H9 (cell line): Measurements from ENCODE around the gene MXRA7. TPM values are rescaled to one million over a fixed set of nuclear protein-coding genes. Genes with fewer than 3 reads are reported as not detected.

ENCODE experiments used
- DNase-seq: peaks from one replicate; pipeline ENCODE4 v3.0.0-alpha.2; 2017
- H2AFZ ChIP-seq: one replicate; pipeline ENCODE4 v1.6.1; 2013; ENCODE audit warnings: mild to moderate bottlenecking, low read length, control low read depth, moderate library complexity
- H2AK5ac ChIP-seq: 2 replicates; pipeline ENCODE4 v1.6.1; 2013; ENCODE audit warnings: low read length, control low read depth, mixed read lengths; ENCODE audit not compliant: insufficient read length
- H2BK120ac ChIP-seq: one replicate; pipeline ENCODE4 v1.6.1; 2013; ENCODE audit warnings: low read depth, mild to moderate bottlenecking, low read length, control low read depth, inconsistent platforms; ENCODE audit not compliant: poor library complexity, severe bottlenecking
- H2BK12ac ChIP-seq: 2 replicates; pipeline ENCODE4 v1.6.1; 2013; ENCODE audit warnings: low read length, control low read depth, mixed read lengths, low read depth; ENCODE audit not compliant: insufficient read length
- H2BK15ac ChIP-seq: 2 replicates; pipeline ENCODE4 v1.6.1; 2013; ENCODE audit warnings: low read depth, low read length, control low read depth
- H2BK20ac ChIP-seq: one replicate; pipeline ENCODE4 v1.6.1; 2013; ENCODE audit warnings: low read depth, mild to moderate bottlenecking, low read length, control low read depth, inconsistent platforms; ENCODE audit not compliant: poor library complexity, severe bottlenecking
- H2BK5ac ChIP-seq: 2 replicates; pipeline ENCODE4 v1.6.1; 2013; ENCODE audit warnings: low read length, control low read depth, mixed read lengths; ENCODE audit not compliant: insufficient read length
- H3K14ac ChIP-seq: 2 replicates; pipeline ENCODE4 v1.6.1; 2013; ENCODE audit warnings: low read length, control low read depth; ENCODE audit not compliant: insufficient read depth
- H3K18ac ChIP-seq: 2 replicates; pipeline ENCODE4 v1.6.1; 2013; ENCODE audit warnings: low read depth, mild to moderate bottlenecking, mixed read lengths, low read length, control low read depth; ENCODE audit not compliant: insufficient read length
- H3K23ac ChIP-seq: 2 replicates; pipeline ENCODE4 v1.6.1; 2013; ENCODE audit warnings: low read length, control low read depth, mixed read lengths, low read depth; ENCODE audit not compliant: insufficient read length
- H3K23me2 ChIP-seq: 2 replicates; pipeline ENCODE4 v1.6.1; 2013; ENCODE audit warnings: low read depth, mild to moderate bottlenecking, mixed read lengths, low read length, control low read depth; ENCODE audit not compliant: insufficient read length, poor library complexity, severe bottlenecking
- H3K27ac ChIP-seq: 2 replicates; pipeline ENCODE4 v1.5.1; 2013; ENCODE audit warnings: low read length, control low read depth, mixed read lengths, low read depth; ENCODE audit not compliant: insufficient read length
- H3K27me3 ChIP-seq: 2 replicates; pipeline ENCODE4 v1.6.1; 2013; ENCODE audit warnings: low read length, control low read depth, inconsistent platforms; ENCODE audit not compliant: insufficient read depth
- H3K4ac ChIP-seq: 2 replicates; pipeline ENCODE4 v1.6.1; 2013; ENCODE audit warnings: low read depth, mild to moderate bottlenecking, control low read depth, inconsistent platforms, low read length, moderate library complexity
- H3K4me1 ChIP-seq: 2 replicates; pipeline ENCODE4 v1.6.1; 2013; ENCODE audit warnings: low read length, control low read depth, inconsistent platforms; ENCODE audit not compliant: insufficient read depth
- H3K4me2 ChIP-seq: 2 replicates; pipeline ENCODE4 v1.6.1; 2013; ENCODE audit warnings: low read length, control low read depth, mixed read lengths; ENCODE audit not compliant: insufficient read length, insufficient read depth
- H3K56ac ChIP-seq: 2 replicates; pipeline ENCODE4 v1.6.1; 2013; ENCODE audit warnings: low read depth, mild to moderate bottlenecking, mixed read lengths, low read length, control low read depth; ENCODE audit not compliant: insufficient read length
- H3K79me1 ChIP-seq: 2 replicates; pipeline ENCODE4 v1.6.1; 2013; ENCODE audit warnings: low read depth, mild to moderate bottlenecking, moderate library complexity, low read length, control low read depth, inconsistent platforms; ENCODE audit not compliant: insufficient read depth, poor library complexity, severe bottlenecking
- H3K79me2 ChIP-seq: 2 replicates; pipeline ENCODE4 v1.6.1; 2013; ENCODE audit warnings: low read length, control low read depth, inconsistent platforms; ENCODE audit not compliant: insufficient read depth
- H3K9ac ChIP-seq: 2 replicates; pipeline ENCODE4 v1.6.1; 2013; ENCODE audit warnings: low read length, control low read depth, mixed read lengths; ENCODE audit not compliant: insufficient read length; ENCODE audit errors: extremely low read depth
- H3K9me3 ChIP-seq: one replicate; pipeline ENCODE4 v1.6.1; 2013; ENCODE audit warnings: low read depth, low read length, inconsistent platforms; ENCODE audit not compliant: control insufficient read depth
- H3T11ph ChIP-seq: one replicate; pipeline ENCODE4 v1.6.1; 2013; ENCODE audit warnings: mild to moderate bottlenecking, low read length, control low read depth, inconsistent platforms
- H4K20me1 ChIP-seq: one replicate; pipeline ENCODE4 v1.6.1; 2013; ENCODE audit not compliant: control insufficient read depth, insufficient read length, insufficient read depth
- H4K5ac ChIP-seq: 2 replicates; pipeline ENCODE4 v1.6.1; 2013; ENCODE audit warnings: low read depth, mild to moderate bottlenecking, mixed read lengths, low read length, control low read depth; ENCODE audit not compliant: insufficient read length
- H4K8ac ChIP-seq: replicated peaks from 2 replicates; pipeline ENCODE4 v1.6.1; 2013; ENCODE audit warnings: low read length, control low read depth, mixed read lengths, low read depth; ENCODE audit not compliant: insufficient read length
- H4K91ac ChIP-seq: 2 replicates; pipeline ENCODE4 v1.6.1; 2013; ENCODE audit warnings: low read depth, mild to moderate bottlenecking, moderate library complexity, mixed read lengths, low read length, control low read depth; ENCODE audit not compliant: insufficient read length
- H3K27ac Mint-ChIP-seq, 3 experiments: 2 replicates in 2 of 3; 3 replicates in 1 of 3; pipeline ENCODE4 v1.8.0; 2020 to 2021; ENCODE audit warnings: mixed read lengths in 3 of 3, mild to moderate bottlenecking in 1 of 3, moderate library complexity in 1 of 3
- H3K27me3 Mint-ChIP-seq: 2 replicates; pipeline ENCODE4 v1.8.0; 2021; ENCODE audit warnings: low read depth, mild to moderate bottlenecking, moderate library complexity, mixed read lengths
- H3K36me3 Mint-ChIP-seq, 3 experiments: 2 replicates in 2 of 3; 3 replicates in 1 of 3; pipeline ENCODE4 v1.8.0; 2020 to 2021; ENCODE audit warnings: low read depth in 3 of 3, mixed read lengths in 3 of 3; ENCODE audit not compliant: insufficient read depth in 1 of 3
- H3K4me1 Mint-ChIP-seq, 2 experiments: 2 replicates each; pipeline ENCODE4 v1.8.0; 2020; ENCODE audit warnings: mixed read lengths in 2 of 2
- H3K4me3 Mint-ChIP-seq, 2 experiments: 2 replicates in 1 of 2; 3 replicates in 1 of 2; pipeline ENCODE4 v1.8.0; 2020 to 2021; ENCODE audit warnings: mild to moderate bottlenecking in 2 of 2, mixed read lengths in 2 of 2, moderate library complexity in 1 of 2
- H3K9me3 Mint-ChIP-seq, 2 experiments: 2 replicates in 1 of 2; 3 replicates in 1 of 2; pipeline ENCODE4 v1.8.0; 2020; ENCODE audit warnings: mild to moderate bottlenecking in 2 of 2, mixed read lengths in 2 of 2, moderate library complexity in 1 of 2
- WGBS: extraction: QIAGEN DNeasy Blood & Tissue Kit; methylation state at CpG from one replicate; pipeline ENCODE4 v1.1.7; 2013; ENCODE audit warnings: missing lambda C conversion rate, low lambda C conversion rate, mixed read lengths; ENCODE audit not compliant: insufficient read length; ENCODE audit errors: extremely low coverage; 5-methylcytosine and 5-hydroxymethylcytosine counted together
- total RNA-seq: library from RNA; stranded (reverse); gene quantifications from 2 replicates; pipeline ENCODE4 v1.2.1, GENCODE V29; 2021
- TF ChIP-seq, protein P1 (sequence below): fragments of 200-600 bp; sonication (generic); conservative IDR thresholded peaks from 3 replicates; pipeline ENCODE4 v1.8.0; 2021; ENCODE audit warnings: antibody characterized with exemption, mild to moderate bottlenecking

Gene MXRA7
- total RNA-seq, 1 experiment from 2014 or later, result 28.2 TPM

- Mint-ChIP-seq H3K27me3 (no peaks in the 10 kb centered on the region), H3K27ac (peak overlapping the region in 1 of 3 experiments; percentile 78; a peak in 1 of 7 replicates), H3K4me1 (peaks cover 27 to 45% of the 10 kb centered on the region in 2 experiments), H3K9me3 (no peaks in the 10 kb centered on the region; a peak in 1 of 5 replicates), H3K4me3 (no peak overlapping the region), H3K36me3 (peaks cover 0 to 4% (median 0%) of the 10 kb centered on the region in 3 experiments; a peak in 1 of 7 replicates)
- Histone ChIP-seq H2BK20ac (no peak overlapping the region), H3K9ac (no peak overlapping the region), H3T11ph (no peak overlapping the region), H2BK15ac (no peak overlapping the region), H3K27ac (no peak overlapping the region), H2AFZ (no peak overlapping the region), H3K79me2 (no peaks in the 10 kb centered on the region), H3K56ac (no peak overlapping the region), H3K4me2 (no peak overlapping the region), H3K79me1 (no peaks in the 10 kb centered on the region), H3K4me1 (peaks cover 3% of the 10 kb centered on the region; the same call in 1 of the 2 replicates), H2BK12ac (no peak overlapping the region), H3K27me3 (no peaks in the 10 kb centered on the region), H2BK120ac (no peak overlapping the region), H2BK5ac (no peak overlapping the region), H4K20me1 (no peaks in the 10 kb centered on the region), H3K4ac (no peak overlapping the region), H2AK5ac (no peak overlapping the region), H3K14ac (no peak overlapping the region), H3K23ac (no peak overlapping the region), H4K5ac (no peak overlapping the region), H3K23me2 (no peaks in the 10 kb centered on the region), H3K9me3 (no peaks in the 10 kb centered on the region), H4K8ac (no peak overlapping the region), H3K18ac (no peak overlapping the region), H4K91ac (no peak overlapping the region)
- DNase-seq, result no peak
- TF ChIP-seq, protein P1, sequence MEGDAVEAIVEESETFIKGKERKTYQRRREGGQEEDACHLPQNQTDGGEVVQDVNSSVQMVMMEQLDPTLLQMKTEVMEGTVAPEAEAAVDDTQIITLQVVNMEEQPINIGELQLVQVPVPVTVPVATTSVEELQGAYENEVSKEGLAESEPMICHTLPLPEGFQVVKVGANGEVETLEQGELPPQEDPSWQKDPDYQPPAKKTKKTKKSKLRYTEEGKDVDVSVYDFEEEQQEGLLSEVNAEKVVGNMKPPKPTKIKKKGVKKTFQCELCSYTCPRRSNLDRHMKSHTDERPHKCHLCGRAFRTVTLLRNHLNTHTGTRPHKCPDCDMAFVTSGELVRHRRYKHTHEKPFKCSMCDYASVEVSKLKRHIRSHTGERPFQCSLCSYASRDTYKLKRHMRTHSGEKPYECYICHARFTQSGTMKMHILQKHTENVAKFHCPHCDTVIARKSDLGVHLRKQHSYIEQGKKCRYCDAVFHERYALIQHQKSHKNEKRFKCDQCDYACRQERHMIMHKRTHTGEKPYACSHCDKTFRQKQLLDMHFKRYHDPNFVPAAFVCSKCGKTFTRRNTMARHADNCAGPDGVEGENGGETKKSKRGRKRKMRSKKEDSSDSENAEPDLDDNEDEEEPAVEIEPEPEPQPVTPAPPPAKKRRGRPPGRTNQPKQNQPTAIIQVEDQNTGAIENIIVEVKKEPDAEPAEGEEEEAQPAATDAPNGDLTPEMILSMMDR, result no peak
- WGBS, result no CpG with 5 or more reads among the region's 12 CpGs
Measured at GRCh38 chr17:76685366-76685765, 25.4 kb downstream of the MXRA7 start.
